H1 (cell line): ENCODE data around the gene TANC1. TPM values are rescaled to one million over a fixed set of nuclear protein-coding genes. Genes with fewer than 3 reads are reported as not detected.

Experiments
- CHD2 ChIP-seq: IDR thresholded peaks from 2 replicates; pipeline ENCODE4 v1.6.1; 2012; ENCODE audit warnings: low read length, improper control_type of control experiment
- JUN ChIP-seq: IDR thresholded peaks from 2 replicates; pipeline ENCODE4 v1.6.1; 2011; ENCODE audit warnings: low read depth, mild to moderate bottlenecking, improper control_type of control experiment, low read length
- KDM1A ChIP-seq: fragments of 200-600, 300-600 bp; sonication (generic); IDR thresholded peaks from 2 replicates; pipeline ENCODE4 v1.7.1; 2016; ENCODE audit warnings: mild to moderate bottlenecking, low read length, borderline replicate concordance
- SP2 ChIP-seq: IDR thresholded peaks from 2 replicates; pipeline ENCODE4 v1.6.1; 2012; ENCODE audit warnings: mild to moderate bottlenecking, low read length, inconsistent platforms
- TAF7 ChIP-seq: optimal IDR thresholded peaks from 2 replicates; pipeline ENCODE3; 2011; ENCODE audit warnings: low read depth, mild to moderate bottlenecking, inconsistent platforms, low read length, moderate library complexity, borderline replicate concordance
- TCF12 ChIP-seq: IDR thresholded peaks from 2 replicates; pipeline ENCODE4 v1.6.1; 2011; ENCODE audit warnings: low read depth, mild to moderate bottlenecking, low read length
- polyA plus RNA-seq, 7 experiments: library from polyadenylated mRNA; depleted of rRNA in 3 of 7; stranded (reverse) in 5 of 7; unstranded in 2 of 7; fragments of >200 nt in 5 of 7; fragments of 200-250 nt in 2 of 7; gene quantifications; 1 replicate in 5 of 7; 2 replicates in 1 of 7; 4 replicates in 1 of 7; pipeline versions ENCODE4 v1.2.1 to v1.2.3, GENCODE V29; 2011 to 2013; ENCODE audit warnings: missing spikeins in 2 of 7, mixed read lengths in 2 of 7
- total RNA-seq: library from RNA; stranded (reverse); fragmentation: NEBNext Ultra II Directional; extraction: Animal tissue kit (Norgen Biotek cat#: 25700); gene quantifications from 2 replicates; pipeline ENCODE4 v1.2.1, GENCODE V29; 2021
- TF ChIP-seq, protein P1 (sequence below): fragments of 300-600 bp; sonication (generic); IDR thresholded peaks from 2 replicates; pipeline ENCODE4 v1.7.1; 2012; ENCODE audit warnings: low read length, moderate library complexity, mild to moderate bottlenecking, inconsistent platforms; ENCODE audit not compliant: insufficient replicate concordance

Gene TANC1
- total and polyA plus RNA-seq, 2 of the 8 experiments (the other 6 are each of a cell fraction or from before 2014, with no cell fraction given), result 4.1 to 7.6 TPM

- TF ChIP-seq, protein P1, sequence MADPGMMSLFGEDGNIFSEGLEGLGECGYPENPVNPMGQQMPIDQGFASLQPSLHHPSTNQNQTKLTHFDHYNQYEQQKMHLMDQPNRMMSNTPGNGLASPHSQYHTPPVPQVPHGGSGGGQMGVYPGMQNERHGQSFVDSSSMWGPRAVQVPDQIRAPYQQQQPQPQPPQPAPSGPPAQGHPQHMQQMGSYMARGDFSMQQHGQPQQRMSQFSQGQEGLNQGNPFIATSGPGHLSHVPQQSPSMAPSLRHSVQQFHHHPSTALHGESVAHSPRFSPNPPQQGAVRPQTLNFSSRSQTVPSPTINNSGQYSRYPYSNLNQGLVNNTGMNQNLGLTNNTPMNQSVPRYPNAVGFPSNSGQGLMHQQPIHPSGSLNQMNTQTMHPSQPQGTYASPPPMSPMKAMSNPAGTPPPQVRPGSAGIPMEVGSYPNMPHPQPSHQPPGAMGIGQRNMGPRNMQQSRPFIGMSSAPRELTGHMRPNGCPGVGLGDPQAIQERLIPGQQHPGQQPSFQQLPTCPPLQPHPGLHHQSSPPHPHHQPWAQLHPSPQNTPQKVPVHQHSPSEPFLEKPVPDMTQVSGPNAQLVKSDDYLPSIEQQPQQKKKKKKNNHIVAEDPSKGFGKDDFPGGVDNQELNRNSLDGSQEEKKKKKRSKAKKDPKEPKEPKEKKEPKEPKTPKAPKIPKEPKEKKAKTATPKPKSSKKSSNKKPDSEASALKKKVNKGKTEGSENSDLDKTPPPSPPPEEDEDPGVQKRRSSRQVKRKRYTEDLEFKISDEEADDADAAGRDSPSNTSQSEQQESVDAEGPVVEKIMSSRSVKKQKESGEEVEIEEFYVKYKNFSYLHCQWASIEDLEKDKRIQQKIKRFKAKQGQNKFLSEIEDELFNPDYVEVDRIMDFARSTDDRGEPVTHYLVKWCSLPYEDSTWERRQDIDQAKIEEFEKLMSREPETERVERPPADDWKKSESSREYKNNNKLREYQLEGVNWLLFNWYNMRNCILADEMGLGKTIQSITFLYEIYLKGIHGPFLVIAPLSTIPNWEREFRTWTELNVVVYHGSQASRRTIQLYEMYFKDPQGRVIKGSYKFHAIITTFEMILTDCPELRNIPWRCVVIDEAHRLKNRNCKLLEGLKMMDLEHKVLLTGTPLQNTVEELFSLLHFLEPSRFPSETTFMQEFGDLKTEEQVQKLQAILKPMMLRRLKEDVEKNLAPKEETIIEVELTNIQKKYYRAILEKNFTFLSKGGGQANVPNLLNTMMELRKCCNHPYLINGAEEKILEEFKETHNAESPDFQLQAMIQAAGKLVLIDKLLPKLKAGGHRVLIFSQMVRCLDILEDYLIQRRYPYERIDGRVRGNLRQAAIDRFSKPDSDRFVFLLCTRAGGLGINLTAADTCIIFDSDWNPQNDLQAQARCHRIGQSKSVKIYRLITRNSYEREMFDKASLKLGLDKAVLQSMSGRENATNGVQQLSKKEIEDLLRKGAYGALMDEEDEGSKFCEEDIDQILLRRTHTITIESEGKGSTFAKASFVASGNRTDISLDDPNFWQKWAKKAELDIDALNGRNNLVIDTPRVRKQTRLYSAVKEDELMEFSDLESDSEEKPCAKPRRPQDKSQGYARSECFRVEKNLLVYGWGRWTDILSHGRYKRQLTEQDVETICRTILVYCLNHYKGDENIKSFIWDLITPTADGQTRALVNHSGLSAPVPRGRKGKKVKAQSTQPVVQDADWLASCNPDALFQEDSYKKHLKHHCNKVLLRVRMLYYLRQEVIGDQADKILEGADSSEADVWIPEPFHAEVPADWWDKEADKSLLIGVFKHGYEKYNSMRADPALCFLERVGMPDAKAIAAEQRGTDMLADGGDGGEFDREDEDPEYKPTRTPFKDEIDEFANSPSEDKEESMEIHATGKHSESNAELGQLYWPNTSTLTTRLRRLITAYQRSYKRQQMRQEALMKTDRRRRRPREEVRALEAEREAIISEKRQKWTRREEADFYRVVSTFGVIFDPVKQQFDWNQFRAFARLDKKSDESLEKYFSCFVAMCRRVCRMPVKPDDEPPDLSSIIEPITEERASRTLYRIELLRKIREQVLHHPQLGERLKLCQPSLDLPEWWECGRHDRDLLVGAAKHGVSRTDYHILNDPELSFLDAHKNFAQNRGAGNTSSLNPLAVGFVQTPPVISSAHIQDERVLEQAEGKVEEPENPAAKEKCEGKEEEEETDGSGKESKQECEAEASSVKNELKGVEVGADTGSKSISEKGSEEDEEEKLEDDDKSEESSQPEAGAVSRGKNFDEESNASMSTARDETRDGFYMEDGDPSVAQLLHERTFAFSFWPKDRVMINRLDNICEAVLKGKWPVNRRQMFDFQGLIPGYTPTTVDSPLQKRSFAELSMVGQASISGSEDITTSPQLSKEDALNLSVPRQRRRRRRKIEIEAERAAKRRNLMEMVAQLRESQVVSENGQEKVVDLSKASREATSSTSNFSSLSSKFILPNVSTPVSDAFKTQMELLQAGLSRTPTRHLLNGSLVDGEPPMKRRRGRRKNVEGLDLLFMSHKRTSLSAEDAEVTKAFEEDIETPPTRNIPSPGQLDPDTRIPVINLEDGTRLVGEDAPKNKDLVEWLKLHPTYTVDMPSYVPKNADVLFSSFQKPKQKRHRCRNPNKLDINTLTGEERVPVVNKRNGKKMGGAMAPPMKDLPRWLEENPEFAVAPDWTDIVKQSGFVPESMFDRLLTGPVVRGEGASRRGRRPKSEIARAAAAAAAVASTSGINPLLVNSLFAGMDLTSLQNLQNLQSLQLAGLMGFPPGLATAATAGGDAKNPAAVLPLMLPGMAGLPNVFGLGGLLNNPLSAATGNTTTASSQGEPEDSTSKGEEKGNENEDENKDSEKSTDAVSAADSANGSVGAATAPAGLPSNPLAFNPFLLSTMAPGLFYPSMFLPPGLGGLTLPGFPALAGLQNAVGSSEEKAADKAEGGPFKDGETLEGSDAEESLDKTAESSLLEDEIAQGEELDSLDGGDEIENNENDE, result no peak
- TF ChIP-seq TCF12, result no peak
- TF ChIP-seq KDM1A, result no peak
- no peak for TF ChIP-seq JUN
- TF ChIP-seq CHD2, result no peak
- no peak for TF ChIP-seq TAF7
- TF ChIP-seq SP2, result no peak
Observed at GRCh38 chr2:159194241-159194640, 225.8 kb downstream of the TANC1 start (continued).
